Measurements from ENCODE around the gene ISLR.

The ISLR gene

DNA sequence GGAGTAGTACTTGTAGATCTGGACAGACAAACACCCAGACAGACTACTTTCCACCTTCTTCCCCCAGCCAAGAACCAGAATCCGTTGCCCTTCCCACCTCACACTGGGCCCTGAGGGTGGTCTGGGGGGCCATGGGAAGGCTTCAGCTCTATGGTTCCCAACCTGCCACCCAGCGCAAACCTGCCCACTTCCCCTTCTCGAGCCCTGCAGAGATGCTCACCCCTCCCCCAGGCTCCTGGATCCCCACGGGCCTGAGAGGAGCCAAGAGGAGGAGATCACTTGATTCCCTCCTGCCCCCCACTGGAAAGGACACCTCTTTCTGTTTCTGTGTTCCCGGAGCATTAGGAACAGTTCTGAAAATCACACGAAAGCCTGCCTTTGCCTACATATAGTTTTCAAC is 20.4 kb downstream of the ISLR start:
- no peak for DNase-seq (ENCODE audit: low read depth, low spot score)

- no peak for DNase-seq (ENCODE audit: low read depth, low spot score)
Measured at GRCh38 chr15:74194572-74195559, 21.4 kb downstream of the ISLR start.

DNA sequence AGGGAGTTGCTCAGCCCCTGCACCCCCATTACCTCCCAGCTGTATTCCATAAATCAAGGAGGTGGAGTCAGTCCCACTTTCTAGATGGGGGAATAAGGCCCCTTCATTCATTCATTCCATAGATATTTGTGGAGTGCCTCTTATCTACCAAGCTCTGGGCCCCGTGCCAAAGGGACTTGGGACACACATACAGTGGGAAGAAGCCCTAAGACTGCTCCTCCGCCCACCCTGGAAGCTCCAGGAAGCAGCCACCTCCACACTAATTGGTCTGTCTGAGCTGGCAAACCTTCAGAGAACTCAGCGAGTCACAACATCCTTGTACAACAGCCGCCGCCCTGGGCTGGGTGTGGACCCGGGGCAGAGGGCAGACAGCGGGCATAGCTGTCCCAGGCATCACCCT is 22.7 kb downstream of the ISLR start:
- no peak for DNase-seq (ENCODE audit: low read depth, low spot score)

- no peak for DNase-seq (ENCODE audit: low read depth, low spot score)
Measured at GRCh38 chr15:74197176-74197965, 23.9 kb downstream of the ISLR start.

DNA sequence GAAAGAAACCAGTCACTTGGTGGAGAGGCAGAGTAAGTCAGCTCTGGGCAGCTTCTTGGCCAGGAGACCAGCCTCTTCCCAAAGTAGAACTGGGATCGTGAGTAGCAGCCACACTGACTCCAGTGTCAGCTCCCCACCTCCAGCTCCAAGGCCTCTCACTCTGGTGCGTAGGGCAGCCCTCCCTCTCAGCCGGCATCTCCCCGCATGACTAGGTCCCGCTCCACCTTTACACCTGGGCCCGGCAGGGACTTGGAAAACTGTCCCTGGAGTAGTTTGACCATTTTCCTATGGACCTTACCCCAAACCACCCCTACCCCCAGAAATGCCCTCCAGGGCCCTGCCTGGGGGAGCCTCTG is 25.8 kb downstream of the ISLR start:
- DNase-seq (ENCODE audit: low read depth, low spot score) = no peak

GRCh38 chr15:74200412-74200815 is 26.9 kb downstream of the ISLR start:
- DNase-seq (ENCODE audit: low read depth, low spot score) = no peak

DNA sequence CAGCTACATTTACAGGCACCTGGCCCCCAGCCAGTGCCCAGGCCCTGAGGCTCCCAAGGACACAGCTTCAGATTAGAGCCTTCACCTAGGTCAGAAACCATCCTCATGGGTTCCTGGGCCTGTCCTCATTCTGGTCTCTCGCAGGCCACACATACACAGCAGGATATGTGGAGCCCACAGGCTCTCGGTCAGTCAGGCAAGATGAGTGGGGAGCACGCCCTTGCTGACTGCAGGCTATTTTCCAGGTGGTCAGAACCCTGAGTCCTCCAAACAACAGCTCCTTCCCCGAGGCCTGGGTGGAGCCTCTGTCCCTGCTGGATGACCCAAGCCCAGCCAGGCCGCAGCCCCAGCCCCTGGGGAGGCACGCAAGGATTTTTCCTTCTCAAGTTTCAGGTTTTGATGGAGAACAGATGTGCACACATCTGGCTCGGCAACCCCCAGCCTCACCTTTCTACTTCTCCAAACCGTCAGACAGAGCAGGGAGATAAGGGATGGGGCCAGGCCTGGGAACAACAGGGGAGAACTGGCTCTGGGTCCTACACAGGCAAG is 27.4 kb downstream of the ISLR start:
- DNase-seq (ENCODE audit: low read depth, low spot score) = no peak

DNA sequence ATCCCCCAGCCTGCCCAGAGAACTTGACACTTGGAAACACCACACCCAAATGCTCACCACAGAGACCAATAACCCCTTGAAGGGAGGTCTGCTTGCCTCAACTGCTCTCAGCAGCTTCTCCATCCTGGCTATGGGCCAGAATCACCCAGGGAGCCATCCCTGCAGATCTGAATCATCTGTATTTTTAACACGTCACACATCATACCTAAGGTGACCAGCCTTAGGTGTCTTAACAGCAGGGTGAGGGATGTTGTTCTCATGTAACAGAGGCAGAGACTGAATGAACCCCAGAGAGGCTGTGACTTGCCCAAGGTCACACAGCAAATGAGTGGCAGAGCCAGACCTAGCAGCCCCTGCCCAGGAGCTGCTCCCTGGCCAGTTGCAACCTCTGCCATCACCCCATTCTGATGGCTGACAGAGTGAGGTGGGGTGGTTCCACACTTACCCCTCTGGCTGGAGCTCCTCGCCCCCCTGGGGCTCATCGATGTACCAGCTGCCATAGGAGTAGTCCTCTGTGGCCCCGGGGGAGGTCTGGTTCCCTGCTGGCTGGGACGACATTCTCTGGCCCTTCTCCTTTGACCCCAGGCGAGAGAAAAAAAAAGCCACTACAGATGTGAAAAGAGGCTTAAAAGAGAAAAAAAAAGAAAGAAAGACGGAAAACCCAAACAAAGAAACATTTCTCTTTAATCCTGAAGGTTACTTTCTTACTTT is 28.4 kb downstream of the ISLR start:
- no peak for DNase-seq (ENCODE audit: low read depth, low spot score)

- peak; percentile 85 for DNase-seq (ENCODE audit: low read depth, low spot score)
Measured at GRCh38 chr15:74202452-74203401, 29.2 kb downstream of the ISLR start, which contains the start of gene STRA6. Gene STRA6, minus strand, starts transcription at chr15:74202787. Its CDS starts 520 bp downstream, at chr15:74202267.

DNA sequence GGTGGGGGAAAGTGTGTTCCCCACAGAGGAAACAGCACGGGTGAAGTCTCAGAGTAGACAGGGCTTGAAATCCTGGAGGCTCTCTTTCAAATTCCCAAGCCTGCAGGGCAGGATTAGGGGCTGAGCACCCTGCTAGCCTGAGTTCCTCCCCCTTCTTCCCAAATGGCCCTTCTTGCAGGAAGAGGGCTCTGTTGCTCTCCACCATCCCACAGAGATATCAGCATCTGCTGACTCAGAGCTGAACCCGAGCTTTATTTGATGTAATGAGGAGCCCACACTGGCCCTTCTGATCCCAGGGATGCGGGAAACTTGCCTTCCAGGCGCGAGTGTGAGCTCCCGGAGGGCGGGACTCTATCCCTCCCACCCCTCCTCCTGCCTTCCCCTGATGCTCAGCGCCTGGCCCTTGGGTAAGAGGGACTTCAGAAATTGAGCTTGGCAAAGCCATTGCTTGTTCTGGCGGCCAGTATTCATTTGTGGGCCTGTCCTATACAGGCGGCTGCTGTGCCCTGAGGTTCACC is 30.5 kb downstream of the ISLR start:
- no peak for DNase-seq (ENCODE audit: low read depth, low spot score)

DNA sequence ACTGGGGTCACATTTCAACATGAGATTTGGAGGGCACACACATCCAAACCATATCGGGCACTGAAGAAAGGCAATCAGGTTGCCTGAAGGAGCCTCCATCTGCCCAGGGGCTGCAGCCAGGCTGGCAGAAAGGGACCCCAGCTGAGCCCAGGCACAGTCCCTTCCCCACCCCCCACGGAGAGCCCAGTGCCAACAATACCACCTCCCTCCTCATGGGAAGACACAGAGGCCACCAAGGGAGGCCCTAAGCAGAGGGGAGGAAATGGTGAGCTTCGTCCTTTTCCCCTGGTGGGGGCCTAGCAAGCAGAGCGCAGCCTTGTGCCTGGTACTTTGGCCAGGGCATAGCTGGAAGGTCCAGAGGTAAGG is 32.1 kb downstream of the ISLR start:
- DNase-seq (ENCODE audit: low read depth, low spot score) = no peak

DNA sequence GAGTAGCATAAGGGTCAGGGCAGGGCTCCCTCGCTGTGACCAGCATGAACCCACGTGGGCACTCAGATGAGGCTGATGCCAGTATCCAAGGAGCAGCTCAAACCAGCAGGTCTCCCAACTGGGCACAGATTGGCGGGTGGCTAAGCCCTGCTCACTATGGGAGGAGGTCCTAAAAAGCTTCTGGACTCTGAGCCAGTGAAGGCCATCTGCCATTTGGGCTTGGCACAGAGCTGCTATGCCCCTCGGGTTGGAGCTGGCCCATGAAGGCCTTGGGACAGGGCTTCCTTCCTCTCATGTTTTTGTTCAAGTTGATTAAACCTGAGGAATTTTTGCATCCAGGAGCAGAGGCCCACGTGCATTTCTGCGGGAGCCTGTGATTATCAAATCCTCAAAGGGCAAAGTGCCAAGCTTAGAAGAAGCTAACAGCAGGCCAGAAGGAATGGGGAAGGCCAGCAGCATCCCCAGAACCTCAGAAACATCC is 33.3 kb downstream of the ISLR start:
- DNase-seq (ENCODE audit: low read depth, low spot score) = no peak

- no peak for DNase-seq (ENCODE audit: low read depth, low spot score)
Measured at GRCh38 chr15:74207652-74208440, 34.3 kb downstream of the ISLR start.

- no peak for DNase-seq (ENCODE audit: low read depth, low spot score)
Measured at GRCh38 chr15:74208496-74208895, 35.0 kb downstream of the ISLR start.

DNA sequence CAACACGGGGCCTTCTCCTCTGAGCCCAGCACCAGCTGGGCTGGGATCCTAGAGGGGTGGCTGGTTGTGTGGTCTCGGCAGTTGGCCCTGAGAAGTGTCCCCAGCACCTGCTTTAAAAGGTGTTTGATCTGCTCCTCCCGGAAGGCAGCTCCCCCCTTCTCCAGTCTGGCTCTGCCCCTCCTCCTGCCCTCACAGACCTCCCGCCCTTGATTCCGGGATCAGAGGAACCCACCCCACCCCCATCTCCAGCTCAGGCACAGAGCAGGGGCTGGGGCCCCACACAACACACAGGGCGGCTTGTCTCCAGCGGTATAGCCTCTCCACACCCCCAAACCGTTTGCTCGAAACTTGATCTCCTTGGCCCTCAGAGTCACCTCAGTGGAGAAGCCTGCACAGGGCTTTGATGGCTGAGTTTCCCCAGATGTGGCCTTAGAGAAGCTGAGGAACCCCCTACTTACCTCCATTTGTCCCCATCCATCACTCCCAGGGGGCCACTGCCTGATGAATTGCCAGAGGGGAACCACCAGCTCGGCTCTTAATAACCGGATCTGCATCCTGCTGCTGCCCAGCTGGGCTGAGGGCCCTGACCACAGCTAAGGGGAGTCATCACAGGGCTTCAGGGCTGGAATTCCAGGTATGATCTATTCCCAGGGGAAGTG is 35.5 kb downstream of the ISLR start:
- DNase-seq (ENCODE audit: low read depth, low spot score) = no peak

DNA sequence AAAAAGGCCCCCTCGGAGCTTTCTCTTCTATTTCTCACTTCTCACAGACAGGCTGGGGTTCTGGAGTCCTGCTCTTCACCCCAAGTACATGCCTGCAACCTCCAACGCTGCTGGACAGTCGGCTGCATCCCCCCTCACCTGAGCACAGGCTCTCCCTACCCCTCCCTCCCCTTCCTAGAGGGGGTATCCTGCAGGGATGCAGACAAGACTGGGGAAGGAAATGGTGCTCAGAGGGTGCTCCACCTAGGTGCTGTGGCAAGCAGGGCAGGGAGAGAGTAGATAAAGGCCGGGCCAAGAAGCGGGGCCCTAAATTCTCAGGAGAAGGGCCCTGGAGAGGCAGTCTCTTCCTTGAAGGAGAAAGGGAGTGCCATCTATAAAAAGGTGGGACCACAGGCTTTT is 36.0 kb downstream of the ISLR start:
- DNase-seq (ENCODE audit: low read depth, low spot score) = no peak

DNA sequence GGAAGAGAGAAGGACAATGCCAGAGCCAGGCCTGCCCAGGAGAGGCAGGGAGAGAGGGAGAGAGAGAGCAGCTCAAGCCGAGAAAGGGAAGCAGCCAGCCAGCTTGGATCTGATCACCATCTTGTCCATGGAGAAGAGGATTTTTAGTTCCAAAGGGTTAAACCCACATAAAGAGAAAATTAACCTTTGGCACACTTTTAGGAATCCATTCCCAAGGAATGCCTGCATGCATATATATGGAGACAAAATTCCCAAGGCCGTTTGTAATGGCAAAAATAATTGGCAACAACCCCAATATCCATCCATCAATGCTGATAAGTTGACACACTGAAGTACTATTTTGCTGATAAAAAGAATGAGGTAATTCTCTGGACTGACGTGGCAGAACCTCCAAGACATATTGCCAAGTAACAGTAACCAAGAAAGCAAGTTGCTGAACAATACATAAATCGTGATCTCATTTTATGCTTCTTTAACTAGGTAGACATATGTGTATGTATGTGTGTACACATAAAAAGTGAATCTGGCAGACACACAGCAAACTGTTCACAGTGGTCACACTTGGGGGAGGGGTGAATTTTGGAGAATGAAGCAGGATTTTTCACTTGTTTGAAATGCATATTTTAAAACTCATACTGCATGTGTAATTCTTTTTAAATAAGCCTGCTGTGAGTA is 36.6 kb downstream of the ISLR start:
- no peak for DNase-seq (ENCODE audit: low read depth, low spot score)

- no peak for DNase-seq (ENCODE audit: low read depth, low spot score)
Measured at GRCh38 chr15:74210729-74211128, 37.2 kb downstream of the ISLR start.
